ENCODE results near the gene ISG15.

ISG15 gene

GRCh38 chr1:1042835-1043234, 29.5 kb downstream of the ISG15 start:
- no peak overlapping the region for H3K4me3 ChIP-seq (ENCODE audit: low read depth, low read length)

GRCh38 chr1:1043411-1043810, 30.1 kb downstream of the ISG15 start:
- no peak overlapping the region for H3K4me3 ChIP-seq (ENCODE audit: low read depth, low read length)
- no peak for TF ChIP-seq CTCF (IDR thresholded peaks at IDR 0.05; ENCODE audit: low read depth, low read length, missing control alignments)
- DNase-seq (ENCODE audit: low read depth): no peak

More at GRCh38 chr1:1042835-1043234, 29.5 kb downstream of the ISG15 start:
- DNase-seq (ENCODE audit: low read depth): no peak
- no peak for TF ChIP-seq CTCF (IDR thresholded peaks at IDR 0.05; ENCODE audit: low read depth, low read length, missing control alignments)

GRCh38 chr1:1043921-1044320, 30.6 kb downstream of the ISG15 start:
- no peak overlapping the region for H3K4me3 ChIP-seq (ENCODE audit: low read depth, low read length)
- TF ChIP-seq CTCF (IDR thresholded peaks at IDR 0.05; ENCODE audit: low read depth, low read length, missing control alignments): no peak
- no peak for DNase-seq (ENCODE audit: low read depth)

- no peak for TF ChIP-seq CTCF (IDR thresholded peaks at IDR 0.05; ENCODE audit: low read depth, low read length, missing control alignments)
- no peak for DNase-seq (ENCODE audit: low read depth)
- H3K4me3 ChIP-seq (ENCODE audit: low read depth, low read length): no peak overlapping the region
These were observed 31.3 kb downstream of the ISG15 start for GRCh38 chr1:1044455-1045078.

- no peak for TF ChIP-seq CTCF (IDR thresholded peaks at IDR 0.05; ENCODE audit: low read depth, low read length, missing control alignments)
- no peak for DNase-seq (ENCODE audit: low read depth)
- no peak overlapping the region for H3K4me3 ChIP-seq (ENCODE audit: low read depth, low read length)
These were observed 31.8 kb downstream of the ISG15 start for GRCh38 chr1:1045129-1045528.

- no peak overlapping the region for H3K4me3 ChIP-seq (ENCODE audit: low read depth, low read length)
- no peak for TF ChIP-seq CTCF (IDR thresholded peaks at IDR 0.05; ENCODE audit: low read depth, low read length, missing control alignments)
- DNase-seq (ENCODE audit: low read depth): no peak
These were observed 32.9 kb downstream of the ISG15 start for GRCh38 chr1:1046243-1046642.

GRCh38 chr1:1046767-1047166, 33.5 kb downstream of the ISG15 start:
- DNase-seq (ENCODE audit: low read depth): no peak
- no peak overlapping the region for H3K4me3 ChIP-seq (ENCODE audit: low read depth, low read length)
- no peak for TF ChIP-seq CTCF (IDR thresholded peaks at IDR 0.05; ENCODE audit: low read depth, low read length, missing control alignments)

All from GM12864 (cell line).